Ascending aorta (tissue), 2 donors: Measurements from ENCODE around the gene CRY2. TPM values are rescaled to one million over a fixed set of nuclear protein-coding genes. Genes with fewer than 3 reads are reported as not detected.
"Not testable (repeated sequence)": the region's sequence is repeated elsewhere in the genome, so short reads cannot be mapped to it uniquely, and the experiment has no call there.

Experiments used
- DNase-seq, 2 donors: peaks; one replicate each; pipeline ENCODE4 v3.0.0-alpha.2; 2019; ENCODE audit warnings: low spot score in 2 of 2
- H3K27ac ChIP-seq, 2 donors: fragments of 200-600 bp; sonication (generic); one replicate each; pipeline ENCODE4 v1.5.1; 2016 to 2017; ENCODE audit warnings: mild to moderate bottlenecking in 1 of 2
- H3K27me3 ChIP-seq: fragments of 200-600 bp; sonication (generic); one replicate; pipeline ENCODE4 v1.5.1; 2017
- H3K36me3 ChIP-seq, 2 donors: fragments of 200-600 bp; sonication (generic); one replicate each; pipeline ENCODE4 v1.5.1; 2016
- H3K4me1 ChIP-seq, 2 donors: fragments of 200-600 bp; sonication (generic); one replicate each; pipeline ENCODE4 v1.5.1; 2016 to 2017; ENCODE audit warnings: mild to moderate bottlenecking in 1 of 2
- H3K4me3 ChIP-seq, 2 donors: fragments of 200-600 bp; sonication (generic); one replicate each; pipeline ENCODE4 v1.5.1; 2016 to 2017; ENCODE audit warnings: mild to moderate bottlenecking in 1 of 2
- H3K9me3 ChIP-seq, 2 donors: fragments of 200-600 bp; sonication (generic); one replicate each; pipeline ENCODE4 v1.5.1; 2016
- intact Hi-C: fragments of 100-400 bp; cut with DNase I; formaldehyde crosslinking; loops from one replicate; pipeline ENCODE4 v1.15.1; 2023
- total RNA-seq: library from RNA; depleted of rRNA; stranded (reverse); fragments of >200 nt; gene quantifications from one replicate; pipeline ENCODE4 v1.1.0, GENCODE V29; 2016
- TF ChIP-seq, protein P1 (sequence below), 3 experiments: fragments of 200-600 bp in 2 of 3; fragments of 450-650 bp in 1 of 3; sonication (generic) in 2 of 3; IDR thresholded peaks; one replicate each; pipeline ENCODE4 v1.5.1; 2016 to 2019; ENCODE audit warnings: antibody characterized with exemption in 3 of 3, mild to moderate bottlenecking in 1 of 3, moderate library complexity in 1 of 3

Gene CRY2
- total RNA-seq, 1 donor from 2014 or later: 29.6 TPM

GRCh38 chr11:45897556-45897955 lies 50.3 kb downstream of the CRY2 start:
- TF ChIP-seq, protein P1, sequence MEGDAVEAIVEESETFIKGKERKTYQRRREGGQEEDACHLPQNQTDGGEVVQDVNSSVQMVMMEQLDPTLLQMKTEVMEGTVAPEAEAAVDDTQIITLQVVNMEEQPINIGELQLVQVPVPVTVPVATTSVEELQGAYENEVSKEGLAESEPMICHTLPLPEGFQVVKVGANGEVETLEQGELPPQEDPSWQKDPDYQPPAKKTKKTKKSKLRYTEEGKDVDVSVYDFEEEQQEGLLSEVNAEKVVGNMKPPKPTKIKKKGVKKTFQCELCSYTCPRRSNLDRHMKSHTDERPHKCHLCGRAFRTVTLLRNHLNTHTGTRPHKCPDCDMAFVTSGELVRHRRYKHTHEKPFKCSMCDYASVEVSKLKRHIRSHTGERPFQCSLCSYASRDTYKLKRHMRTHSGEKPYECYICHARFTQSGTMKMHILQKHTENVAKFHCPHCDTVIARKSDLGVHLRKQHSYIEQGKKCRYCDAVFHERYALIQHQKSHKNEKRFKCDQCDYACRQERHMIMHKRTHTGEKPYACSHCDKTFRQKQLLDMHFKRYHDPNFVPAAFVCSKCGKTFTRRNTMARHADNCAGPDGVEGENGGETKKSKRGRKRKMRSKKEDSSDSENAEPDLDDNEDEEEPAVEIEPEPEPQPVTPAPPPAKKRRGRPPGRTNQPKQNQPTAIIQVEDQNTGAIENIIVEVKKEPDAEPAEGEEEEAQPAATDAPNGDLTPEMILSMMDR (IDR thresholded peaks at IDR 0.05): no peak
- Histone ChIP-seq H3K36me3 (no peaks in the 10 kb centered on the region), H3K9me3 (no peaks in the 10 kb centered on the region), H3K27me3 (no peaks in the 10 kb centered on the region), H3K4me3 (no peak overlapping the region), H3K27ac (no peak overlapping the region), H3K4me1 (peaks cover 0 to 20% of the 10 kb centered on the region in 2 donors)
- no peak for DNase-seq
- intact Hi-C loops: no loop called here

DNA sequence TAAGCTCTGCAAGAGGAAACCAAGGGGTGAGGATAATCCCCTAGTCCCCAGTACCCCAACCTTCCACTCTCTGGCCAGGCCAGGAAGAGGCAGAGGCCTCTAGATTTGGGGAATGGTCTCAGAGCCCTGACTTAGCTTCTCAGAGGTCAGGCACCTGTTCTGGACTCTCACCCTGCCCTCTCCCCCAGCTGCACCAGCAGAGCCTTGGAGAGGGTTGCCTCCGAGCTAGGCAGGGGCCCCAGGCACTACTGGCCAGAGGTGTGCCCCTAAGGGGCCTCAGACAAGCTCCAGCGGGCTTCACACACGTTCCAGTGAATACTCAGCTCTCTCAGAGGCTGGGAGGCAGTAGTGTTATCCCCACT lies 51.8 kb downstream of the CRY2 start:
- TF ChIP-seq, protein P1 (IDR thresholded peaks at IDR 0.05): no peak
- Histone ChIP-seq H3K27me3 (no peaks in the 10 kb centered on the region), H3K27ac (no peak overlapping the region), H3K36me3 (peaks cover 0 to 6% of the 10 kb centered on the region in 2 donors), H3K4me1 (peaks cover 0 to 20% of the 10 kb centered on the region in 2 donors), H3K4me3 (peak overlapping the region; percentile 70 to 74), H3K9me3 (no peaks in the 10 kb centered on the region)
- intact Hi-C loops: loop anchor here (1.0 kb wide), 2 partner anchors 19 to 52 kb away; partner anchors contain the start of gene CRY2
- no peak for DNase-seq

DNA sequence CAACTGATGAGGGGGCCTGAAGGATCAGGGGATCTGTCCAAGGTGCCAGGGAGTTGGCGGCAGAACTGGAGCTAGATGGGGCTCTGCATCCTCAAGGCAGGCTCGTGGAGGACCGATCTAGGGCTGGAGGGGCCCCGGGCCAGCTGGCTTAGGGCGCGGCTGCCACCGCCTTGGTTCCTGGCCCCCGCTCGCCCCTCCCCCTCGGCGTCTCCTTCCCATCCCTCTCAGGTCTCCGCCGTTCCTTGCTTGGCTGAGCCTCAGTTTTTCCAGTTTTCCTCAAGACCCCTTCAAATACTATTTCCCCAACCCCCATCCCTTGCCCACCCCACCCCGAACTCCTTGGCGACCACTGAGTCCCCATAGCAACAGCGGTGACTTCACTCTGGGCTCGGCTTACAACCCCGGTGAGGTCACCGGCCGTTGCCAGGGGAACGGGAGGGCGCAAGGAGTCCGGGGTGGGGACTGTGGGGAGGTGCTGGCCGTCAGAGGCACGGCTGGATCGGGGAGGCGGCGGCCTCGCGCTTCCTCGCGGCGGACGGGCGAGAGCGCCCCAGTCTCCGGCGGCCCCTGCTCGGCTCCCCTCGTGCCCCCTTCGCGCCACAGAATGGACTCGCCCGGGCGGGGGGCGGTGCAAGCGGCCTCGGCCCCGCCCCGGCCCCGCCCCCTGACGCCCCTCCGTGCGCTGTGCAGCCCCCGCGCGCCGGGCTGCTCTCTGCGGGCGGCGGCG lies 52.3 kb downstream of the CRY2 start:
- H3K27me3 ChIP-seq: no peaks in the 10 kb centered on the region
- intact Hi-C loops: loop anchor here (1.0 kb wide), 2 partner anchors 19 to 52 kb away; partner anchors contain the start of gene CRY2
- H3K4me3 ChIP-seq: peak overlapping the region; percentile 70 to 74
- peaks cover 0 to 20% of the 10 kb centered on the region in 2 donors for H3K4me1 ChIP-seq
- H3K36me3 ChIP-seq: peaks cover 0 to 9% of the 10 kb centered on the region in 2 donors
- peak overlapping the region; percentile 49 to 65 for H3K27ac ChIP-seq
- TF ChIP-seq, protein P1 (IDR thresholded peaks at IDR 0.05): no peak
- peak; percentile 62 to 91 for DNase-seq
- H3K9me3 ChIP-seq: no peaks in the 10 kb centered on the region

GRCh38 chr11:45900175-45900800 lies 53.0 kb downstream of the CRY2 start:
- H3K27me3 ChIP-seq, H3K36me3 ChIP-seq, H3K9me3 ChIP-seq, intact Hi-C loops, DNase-seq: not testable (repeated sequence)
- Histone ChIP-seq H3K4me3 (peak overlapping the region; percentile 70 to 74), H3K27ac (peak overlapping the region; percentile 13 to 43), H3K4me1 (peaks cover 0 to 20% of the 10 kb centered on the region in 2 donors)

DNA sequence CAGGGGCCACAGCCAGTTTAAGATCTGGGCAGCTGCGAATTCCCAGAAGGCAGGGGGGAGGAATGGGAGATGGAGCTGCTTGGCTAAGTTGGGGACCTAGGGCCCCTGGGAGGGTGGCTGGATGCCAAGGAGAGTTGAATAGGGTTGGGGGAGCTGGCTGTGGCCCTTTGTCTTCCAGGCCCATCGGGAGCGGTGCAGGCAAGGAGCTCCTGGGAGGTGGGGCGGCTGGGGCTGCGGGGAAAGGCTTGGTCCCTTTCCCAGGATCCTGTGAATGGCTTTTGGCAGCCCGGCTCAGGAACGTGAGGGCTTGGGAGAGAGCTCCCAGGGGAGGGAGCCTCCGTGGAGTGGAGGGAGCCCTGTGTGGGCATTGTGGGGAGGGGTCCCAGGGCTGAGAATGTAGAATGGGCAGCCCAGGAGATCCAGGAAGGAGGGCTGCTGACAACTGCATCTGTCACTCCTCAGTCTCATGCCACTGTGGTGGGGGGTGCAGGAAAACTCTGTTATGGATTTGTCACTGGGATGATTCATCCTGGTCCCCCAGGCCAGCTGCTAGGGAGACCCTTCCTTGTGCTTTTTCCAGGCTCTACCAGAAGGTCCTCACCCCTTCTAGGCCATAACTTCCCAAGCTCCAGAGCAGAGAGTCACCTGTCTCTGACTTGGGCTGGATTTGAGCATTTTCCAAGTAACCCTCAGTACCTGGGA lies 53.8 kb downstream of the CRY2 start:
- H3K4me1 ChIP-seq: peaks cover 0 to 20% of the 10 kb centered on the region in 2 donors
- peak overlapping the region; percentile 13 to 43 for H3K27ac ChIP-seq
- H3K36me3 ChIP-seq: peaks cover 0 to 9% of the 10 kb centered on the region in 2 donors
- TF ChIP-seq, protein P1 (IDR thresholded peaks at IDR 0.05): no peak
- H3K4me3 ChIP-seq: peak overlapping the region; percentile 70 to 74
- H3K9me3 ChIP-seq: no peaks in the 10 kb centered on the region
- intact Hi-C loops: no loop called here
- DNase-seq: no peak
- H3K27me3 ChIP-seq: no peaks in the 10 kb centered on the region
